Immature natural killer cell (primary cell): ENCODE results near the gene NBDY. TPM values are rescaled to one million over a fixed set of nuclear protein-coding genes. Genes with fewer than 3 reads are reported as not detected.

Source experiments
- polyA plus RNA-seq, 3 donors: library from polyadenylated mRNA; unstranded; fragments of 300-500 nt; fragmentation: Illumina TruSeq; gene quantifications; one replicate each; pipeline ENCODE4 v1.2.3, GENCODE V29; 2021

Gene NBDY
- polyA plus RNA-seq, 3 donors from 2014 or later = 45.8 to 49.8 (median 47.4) TPM

Other genes starting within 250 kb of the NBDY start
- gene UBQLN2, start 165.6 kb upstream of the NBDY start, polyA plus RNA-seq = 10 to 100 TPM; 23.5 to 47.0 (median 26.1) TPM